ENCODE results near the gene SMAD7.

GRCh38 chr18:48993586-48993985, 42.8 kb upstream of the SMAD7 start:
- TF ChIP-seq CTCF (IDR thresholded peaks at IDR 0.05 in 2 of 3, conservative IDR thresholded peaks at IDR 0.05 in 1 of 3; ENCODE audit: control insufficient read depth in 2 of 3, extremely low read depth in 1 of 3, insufficient read depth in 1 of 3, low read depth in 3 of 3, low read length in 3 of 3) (no peak), PBX3 (IDR thresholded peaks at IDR 0.05; ENCODE audit: insufficient replicate concordance, low read depth, low read length) (no peak), REST (IDR thresholded peaks at IDR 0.05; ENCODE audit: low read depth, low read length) (no peak), POLR2AphosphoS2 (IDR thresholded peaks at IDR 0.05; ENCODE audit: low read depth, low read length) (no peak), USF2 (IDR thresholded peaks at IDR 0.05; ENCODE audit: borderline replicate concordance, low read depth, low read length) (no peak)
